HEK293 (cell line): ENCODE measurements around the gene ACAA1.

Experiments used
- MYNN ChIP-seq: fragments of 450-650 bp; formaldehyde crosslinking; IDR thresholded peaks from 2 replicates; pipeline ENCODE4 v1.5.1; 2016; ENCODE audit warnings: missing biosample characterization, missing genetic modification characterization, borderline replicate concordance
- ZNF510 ChIP-seq: fragments of 450-650 bp; formaldehyde crosslinking; IDR thresholded peaks from 2 replicates; pipeline ENCODE4 v1.5.1; 2018; ENCODE audit warnings: mild to moderate bottlenecking, missing genetic modification characterization, missing biosample characterization; ENCODE audit not compliant: insufficient replicate concordance
- TF ChIP-seq, protein P1 (sequence below): fragments of 450-650 bp; formaldehyde crosslinking; IDR thresholded peaks from 2 replicates; pipeline ENCODE4 v1.5.1; 2016; ENCODE audit warnings: missing biosample characterization, missing genetic modification characterization
- TF ChIP-seq, protein P2 (sequence below): fragments of 450-650 bp; formaldehyde crosslinking; IDR thresholded peaks from 2 replicates; pipeline ENCODE4 v1.5.1; 2016; ENCODE audit warnings: missing biosample characterization, missing genetic modification characterization
- TF ChIP-seq, protein P3 (sequence below): fragments of 450-650 bp; formaldehyde crosslinking; IDR thresholded peaks from 2 replicates; pipeline ENCODE4 v1.5.1; 2017; ENCODE audit warnings: missing biosample characterization, missing genetic modification characterization

DNA sequence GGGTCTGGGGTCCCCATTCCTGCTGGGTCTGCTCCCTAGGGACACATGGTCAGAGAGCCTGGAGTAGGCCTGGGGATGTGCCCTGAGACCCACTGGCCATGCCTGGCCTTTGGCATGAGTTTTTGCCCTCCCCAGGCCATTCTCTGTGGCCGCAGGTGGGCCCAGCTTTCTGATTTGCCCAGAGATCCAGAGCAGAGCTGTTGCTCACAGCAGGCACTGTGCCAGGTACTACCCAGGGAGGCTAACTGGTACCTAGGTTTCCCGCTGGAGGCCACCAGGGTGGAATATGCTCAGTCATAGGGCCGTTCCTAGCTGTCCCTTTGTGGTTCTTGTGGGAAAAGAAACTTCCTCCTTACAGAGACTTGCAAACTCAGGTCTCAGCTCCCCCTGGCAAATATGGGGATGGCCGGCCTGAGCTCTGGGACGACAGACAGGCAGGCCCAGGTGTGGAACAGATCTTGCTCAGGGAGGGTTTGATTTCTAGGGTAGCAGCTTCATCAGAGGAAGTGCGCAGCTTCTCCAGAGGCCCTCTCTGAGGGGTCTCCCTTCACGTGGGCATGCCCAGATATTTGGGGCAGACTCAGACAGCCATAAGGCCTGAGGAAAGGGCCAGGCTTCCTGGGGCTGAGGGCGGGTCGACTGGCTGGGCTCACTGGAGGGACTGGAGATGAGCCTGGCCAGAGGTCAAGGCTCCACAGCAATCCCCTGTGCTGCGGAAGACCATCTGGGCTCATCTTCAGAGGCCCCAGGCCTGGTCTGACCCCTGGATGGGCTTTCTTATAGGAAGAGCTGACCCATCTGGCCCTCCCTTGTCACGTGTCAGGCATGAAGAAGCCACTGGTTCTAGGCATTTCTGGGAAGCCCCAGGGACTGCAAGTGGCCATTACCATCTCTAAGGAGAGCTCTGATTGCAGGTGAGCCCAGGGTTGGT lies 28.0 kb downstream of the ACAA1 start:
- TF ChIP-seq, protein P1, sequence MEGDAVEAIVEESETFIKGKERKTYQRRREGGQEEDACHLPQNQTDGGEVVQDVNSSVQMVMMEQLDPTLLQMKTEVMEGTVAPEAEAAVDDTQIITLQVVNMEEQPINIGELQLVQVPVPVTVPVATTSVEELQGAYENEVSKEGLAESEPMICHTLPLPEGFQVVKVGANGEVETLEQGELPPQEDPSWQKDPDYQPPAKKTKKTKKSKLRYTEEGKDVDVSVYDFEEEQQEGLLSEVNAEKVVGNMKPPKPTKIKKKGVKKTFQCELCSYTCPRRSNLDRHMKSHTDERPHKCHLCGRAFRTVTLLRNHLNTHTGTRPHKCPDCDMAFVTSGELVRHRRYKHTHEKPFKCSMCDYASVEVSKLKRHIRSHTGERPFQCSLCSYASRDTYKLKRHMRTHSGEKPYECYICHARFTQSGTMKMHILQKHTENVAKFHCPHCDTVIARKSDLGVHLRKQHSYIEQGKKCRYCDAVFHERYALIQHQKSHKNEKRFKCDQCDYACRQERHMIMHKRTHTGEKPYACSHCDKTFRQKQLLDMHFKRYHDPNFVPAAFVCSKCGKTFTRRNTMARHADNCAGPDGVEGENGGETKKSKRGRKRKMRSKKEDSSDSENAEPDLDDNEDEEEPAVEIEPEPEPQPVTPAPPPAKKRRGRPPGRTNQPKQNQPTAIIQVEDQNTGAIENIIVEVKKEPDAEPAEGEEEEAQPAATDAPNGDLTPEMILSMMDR (tag by site-specific recombination) = no peak
- TF ChIP-seq ZNF510 (no peak), MYNN (no peak)
- TF ChIP-seq, protein P2, sequence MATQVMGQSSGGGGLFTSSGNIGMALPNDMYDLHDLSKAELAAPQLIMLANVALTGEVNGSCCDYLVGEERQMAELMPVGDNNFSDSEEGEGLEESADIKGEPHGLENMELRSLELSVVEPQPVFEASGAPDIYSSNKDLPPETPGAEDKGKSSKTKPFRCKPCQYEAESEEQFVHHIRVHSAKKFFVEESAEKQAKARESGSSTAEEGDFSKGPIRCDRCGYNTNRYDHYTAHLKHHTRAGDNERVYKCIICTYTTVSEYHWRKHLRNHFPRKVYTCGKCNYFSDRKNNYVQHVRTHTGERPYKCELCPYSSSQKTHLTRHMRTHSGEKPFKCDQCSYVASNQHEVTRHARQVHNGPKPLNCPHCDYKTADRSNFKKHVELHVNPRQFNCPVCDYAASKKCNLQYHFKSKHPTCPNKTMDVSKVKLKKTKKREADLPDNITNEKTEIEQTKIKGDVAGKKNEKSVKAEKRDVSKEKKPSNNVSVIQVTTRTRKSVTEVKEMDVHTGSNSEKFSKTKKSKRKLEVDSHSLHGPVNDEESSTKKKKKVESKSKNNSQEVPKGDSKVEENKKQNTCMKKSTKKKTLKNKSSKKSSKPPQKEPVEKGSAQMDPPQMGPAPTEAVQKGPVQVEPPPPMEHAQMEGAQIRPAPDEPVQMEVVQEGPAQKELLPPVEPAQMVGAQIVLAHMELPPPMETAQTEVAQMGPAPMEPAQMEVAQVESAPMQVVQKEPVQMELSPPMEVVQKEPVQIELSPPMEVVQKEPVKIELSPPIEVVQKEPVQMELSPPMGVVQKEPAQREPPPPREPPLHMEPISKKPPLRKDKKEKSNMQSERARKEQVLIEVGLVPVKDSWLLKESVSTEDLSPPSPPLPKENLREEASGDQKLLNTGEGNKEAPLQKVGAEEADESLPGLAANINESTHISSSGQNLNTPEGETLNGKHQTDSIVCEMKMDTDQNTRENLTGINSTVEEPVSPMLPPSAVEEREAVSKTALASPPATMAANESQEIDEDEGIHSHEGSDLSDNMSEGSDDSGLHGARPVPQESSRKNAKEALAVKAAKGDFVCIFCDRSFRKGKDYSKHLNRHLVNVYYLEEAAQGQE (tag by site-specific recombination) = no peak
- TF ChIP-seq, protein P3, sequence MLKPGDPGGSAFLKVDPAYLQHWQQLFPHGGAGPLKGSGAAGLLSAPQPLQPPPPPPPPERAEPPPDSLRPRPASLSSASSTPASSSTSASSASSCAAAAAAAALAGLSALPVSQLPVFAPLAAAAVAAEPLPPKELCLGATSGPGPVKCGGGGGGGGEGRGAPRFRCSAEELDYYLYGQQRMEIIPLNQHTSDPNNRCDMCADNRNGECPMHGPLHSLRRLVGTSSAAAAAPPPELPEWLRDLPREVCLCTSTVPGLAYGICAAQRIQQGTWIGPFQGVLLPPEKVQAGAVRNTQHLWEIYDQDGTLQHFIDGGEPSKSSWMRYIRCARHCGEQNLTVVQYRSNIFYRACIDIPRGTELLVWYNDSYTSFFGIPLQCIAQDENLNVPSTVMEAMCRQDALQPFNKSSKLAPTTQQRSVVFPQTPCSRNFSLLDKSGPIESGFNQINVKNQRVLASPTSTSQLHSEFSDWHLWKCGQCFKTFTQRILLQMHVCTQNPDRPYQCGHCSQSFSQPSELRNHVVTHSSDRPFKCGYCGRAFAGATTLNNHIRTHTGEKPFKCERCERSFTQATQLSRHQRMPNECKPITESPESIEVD (tag by site-specific recombination) = no peak
